ENCODE data around the gene ADTRP. TPM values are rescaled to one million over a fixed set of nuclear protein-coding genes. Genes with fewer than 3 reads are reported as not detected.

ADTRP gene
- polyA plus RNA-seq, 1 donor (not counting 4 experiments of a cell fraction or from before 2014, with no cell fraction given), result 16.7 TPM

DNA sequence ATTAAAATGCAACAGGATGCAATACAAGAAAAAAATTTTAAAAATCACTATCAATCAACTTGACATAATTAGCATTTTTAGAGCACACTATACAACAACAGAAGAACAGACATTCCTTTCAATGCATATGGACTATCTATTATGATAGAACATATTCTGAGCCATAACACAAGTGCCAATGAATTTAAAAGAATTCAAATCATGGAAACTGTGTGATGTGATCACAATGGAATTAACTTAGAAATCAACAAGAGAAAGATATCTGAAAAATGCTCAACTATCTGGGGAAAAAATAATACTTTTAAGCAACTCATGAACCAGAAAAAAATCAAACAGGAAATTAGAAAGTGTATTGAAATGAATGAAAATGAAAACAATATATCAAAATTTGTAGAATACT is 106.3 kb downstream of the ADTRP start:
- DNase-seq (ENCODE audit: low read depth, low spot score) (no peak), FAIRE-seq (no peak)
- H3K4me3 ChIP-seq (ENCODE audit: control insufficient read depth in 2 of 3, extremely low read depth in 1 of 3, insufficient read depth in 2 of 3, low read depth in 1 of 3, low read length in 3 of 3), result no peak overlapping the region
- no peaks in the 10 kb centered on the region for H3K9me1 ChIP-seq (ENCODE audit: control insufficient read depth, extremely low read depth, insufficient read depth, low read length)
- no peak overlapping the region for H3K27ac ChIP-seq (ENCODE audit: control insufficient read depth, insufficient read depth, low read length)
- no peak overlapping the region for H3K9ac ChIP-seq (ENCODE audit: control insufficient read depth, extremely low read depth, insufficient read depth, low read length)
- H3K4me1 ChIP-seq (ENCODE audit: control insufficient read depth, extremely low read depth, insufficient read depth, low read length), result no peaks in the 10 kb centered on the region
- H3K36me3 ChIP-seq (ENCODE audit: control insufficient read depth in 2 of 2, extremely low read depth in 1 of 2, insufficient read depth in 2 of 2, low read length in 2 of 2), result no peaks in the 10 kb centered on the region
- H4K20me1 ChIP-seq (ENCODE audit: control insufficient read depth, extremely low read depth, insufficient read depth, low read length), result no peaks in the 10 kb centered on the region
- TF ChIP-seq CTCF (optimal IDR thresholded peaks at IDR 0.05 in 1 of 3, IDR thresholded peaks at IDR 0.05 in 1 of 3, conservative IDR thresholded peaks at IDR 0.05 in 1 of 3; ENCODE audit: extremely low read depth in 1 of 3, insufficient read depth in 2 of 3, low read length in 3 of 3), result no peak
- no peak for TF ChIP-seq EZH2 (IDR thresholded peaks at IDR 0.05; ENCODE audit: low read length)
- no peaks in the 10 kb centered on the region for H3K79me2 ChIP-seq (ENCODE audit: control insufficient read depth, insufficient read depth, low read length)
- H3K9me3 ChIP-seq (ENCODE audit: control insufficient read depth, low read depth, low read length), result no peaks in the 10 kb centered on the region
- no peak overlapping the region for H3K4me2 ChIP-seq (ENCODE audit: control insufficient read depth, extremely low read depth, insufficient read depth, low read depth, low read length)
- H3K27me3 ChIP-seq (ENCODE audit: control insufficient read depth, extremely low read depth, insufficient read depth, low read length), result no peaks in the 10 kb centered on the region
- dilution Hi-C loops (cut with MboI; ENCODE audit: extremely low pct_ligation_motif_present, low sequenced_read_pairs), result no loop called here
- H2AFZ ChIP-seq (ENCODE audit: control insufficient read depth, low read length), result no peak overlapping the region

- no peaks in the 10 kb centered on the region for H4K20me1 ChIP-seq (ENCODE audit: control insufficient read depth, extremely low read depth, insufficient read depth, low read length)
- no peak overlapping the region for H3K9ac ChIP-seq (ENCODE audit: control insufficient read depth, extremely low read depth, insufficient read depth, low read length)
- no peak for FAIRE-seq
- H3K9me3 ChIP-seq (ENCODE audit: control insufficient read depth, low read depth, low read length), result no peaks in the 10 kb centered on the region
- H3K36me3 ChIP-seq (ENCODE audit: control insufficient read depth in 2 of 2, extremely low read depth in 1 of 2, insufficient read depth in 2 of 2, low read length in 2 of 2), result no peaks in the 10 kb centered on the region
- DNase-seq (ENCODE audit: low read depth, low spot score), result no peak
- H3K79me2 ChIP-seq (ENCODE audit: control insufficient read depth, insufficient read depth, low read length), result no peaks in the 10 kb centered on the region
- dilution Hi-C loops (cut with MboI; ENCODE audit: extremely low pct_ligation_motif_present, low sequenced_read_pairs), result no loop called here
- no peaks in the 10 kb centered on the region for H3K4me1 ChIP-seq (ENCODE audit: control insufficient read depth, extremely low read depth, insufficient read depth, low read length)
- H3K27ac ChIP-seq (ENCODE audit: control insufficient read depth, insufficient read depth, low read length), result no peak overlapping the region
- no peak overlapping the region for H3K4me2 ChIP-seq (ENCODE audit: control insufficient read depth, extremely low read depth, insufficient read depth, low read depth, low read length)
- no peaks in the 10 kb centered on the region for H3K9me1 ChIP-seq (ENCODE audit: control insufficient read depth, extremely low read depth, insufficient read depth, low read length)
- no peak for TF ChIP-seq EZH2 (IDR thresholded peaks at IDR 0.05; ENCODE audit: low read length)
- no peak for TF ChIP-seq CTCF (optimal IDR thresholded peaks at IDR 0.05 in 1 of 3, IDR thresholded peaks at IDR 0.05 in 1 of 3, conservative IDR thresholded peaks at IDR 0.05 in 1 of 3; ENCODE audit: extremely low read depth in 1 of 3, insufficient read depth in 2 of 3, low read length in 3 of 3)
- H3K27me3 ChIP-seq (ENCODE audit: control insufficient read depth, extremely low read depth, insufficient read depth, low read length), result no peaks in the 10 kb centered on the region
- no peak overlapping the region for H2AFZ ChIP-seq (ENCODE audit: control insufficient read depth, low read length)
- H3K4me3 ChIP-seq (ENCODE audit: control insufficient read depth in 2 of 3, extremely low read depth in 1 of 3, insufficient read depth in 2 of 3, low read depth in 1 of 3, low read length in 3 of 3), result no peak overlapping the region
Observed at GRCh38 chr6:11669696-11670095, 108.9 kb downstream of the ADTRP start.
